ENCODE results near the gene ARMC7.
"Not testable (repeated sequence)": the region's sequence is repeated elsewhere in the genome, so short reads cannot be mapped to it uniquely, and the experiment has no call there.

The ARMC7 gene

DNA sequence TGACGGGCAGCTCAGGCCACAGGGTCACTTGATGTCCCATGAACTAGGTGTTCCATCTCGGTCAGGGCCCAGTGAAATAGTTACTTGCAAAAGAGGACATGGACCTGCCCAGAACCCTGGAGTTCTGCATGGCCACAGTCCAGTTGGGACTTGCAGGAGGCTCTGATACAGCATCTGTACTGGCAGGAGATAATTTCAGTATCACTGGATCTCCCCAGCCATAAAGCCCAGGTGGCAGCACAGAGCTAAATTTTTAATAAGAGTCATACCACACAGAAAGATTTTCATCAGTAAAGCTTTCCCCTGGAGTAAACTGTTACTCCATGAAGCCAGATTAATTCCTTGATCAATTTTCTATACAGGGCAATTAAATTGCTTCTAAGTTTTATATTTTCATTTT, 40.0 kb upstream of the ARMC7 start:
- DNase-seq (ENCODE audit: low read depth in 1 of 2, low spot score in 1 of 2): peak; percentile 67 to 76
- TF ChIP-seq JUND (IDR thresholded peaks at IDR 0.05; ENCODE audit: low read depth): no peak

GRCh38 chr17:75071478-75072271, 38.1 kb upstream of the ARMC7 start:
- DNase-seq (ENCODE audit: low read depth in 1 of 2, low spot score in 1 of 2); in situ Hi-C loops (cut with HindIII; ENCODE audit: low pct_unique_long_range_greater_than_20kb, low sequenced_read_pairs): not testable (repeated sequence)

More for the DNA sequence above, 40.0 kb upstream of the ARMC7 start:
- in situ Hi-C loops (cut with HindIII; ENCODE audit: low pct_unique_long_range_greater_than_20kb, low sequenced_read_pairs): no loop called here

DNA sequence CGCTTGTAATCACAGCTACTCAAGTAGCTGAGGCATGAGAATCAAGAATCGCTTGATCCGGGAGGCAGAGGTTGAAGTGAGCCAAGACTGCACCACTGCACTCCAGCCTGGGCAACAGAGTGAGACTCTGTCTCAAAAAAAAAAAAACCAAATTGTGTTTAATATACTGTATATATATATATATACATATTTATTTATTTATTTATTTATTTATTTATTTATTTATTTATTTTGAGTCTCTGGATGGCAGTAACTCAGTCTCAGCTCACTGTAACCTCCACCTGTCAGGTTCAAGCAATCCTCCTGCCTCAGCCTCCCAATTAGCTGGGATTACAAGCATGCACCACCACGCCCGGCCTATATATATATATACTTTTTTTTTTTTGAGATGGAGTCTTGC, 36.9 kb upstream of the ARMC7 start:
- in situ Hi-C loops (cut with HindIII; ENCODE audit: low pct_unique_long_range_greater_than_20kb, low sequenced_read_pairs); DNase-seq (ENCODE audit: low read depth in 1 of 2, low spot score in 1 of 2): not testable (repeated sequence)

- TF ChIP-seq JUND (IDR thresholded peaks at IDR 0.05; ENCODE audit: low read depth): no peak
- in situ Hi-C loops (cut with HindIII; ENCODE audit: low pct_unique_long_range_greater_than_20kb, low sequenced_read_pairs): no loop called here
- no peak for DNase-seq (ENCODE audit: low read depth in 1 of 2, low spot score in 1 of 2)
Observed at GRCh38 chr17:75073618-75074047, 36.1 kb upstream of the ARMC7 start.

DNA sequence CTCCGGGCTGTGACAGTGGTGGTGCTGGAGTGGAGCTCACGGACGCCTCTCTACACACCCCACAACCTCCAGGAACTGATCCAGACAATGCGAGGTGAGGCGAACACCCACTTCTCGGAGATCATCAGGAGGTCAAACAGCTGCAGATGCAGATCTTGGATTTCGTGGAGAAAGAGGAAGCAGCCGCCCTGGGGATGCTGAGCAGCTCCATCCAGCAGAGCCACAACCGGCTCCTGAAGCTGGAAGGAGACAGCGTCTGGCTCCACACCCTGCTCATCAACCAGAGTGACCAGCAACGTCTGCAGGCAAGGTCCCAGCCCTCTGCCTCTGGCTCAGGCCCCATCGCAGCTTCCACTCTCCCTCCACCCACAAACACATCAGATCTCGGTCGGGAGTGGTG, 35.2 kb upstream of the ARMC7 start:
- no peak for DNase-seq (ENCODE audit: low read depth in 1 of 2, low spot score in 1 of 2)
- no peak for TF ChIP-seq JUND (IDR thresholded peaks at IDR 0.05; ENCODE audit: low read depth)
- in situ Hi-C loops (cut with HindIII; ENCODE audit: low pct_unique_long_range_greater_than_20kb, low sequenced_read_pairs): no loop called here

GRCh38 chr17:75075597-75076336, 34.0 kb upstream of the ARMC7 start:
- in situ Hi-C loops (cut with HindIII; ENCODE audit: low pct_unique_long_range_greater_than_20kb, low sequenced_read_pairs): no loop called here
- DNase-seq (ENCODE audit: low read depth in 1 of 2, low spot score in 1 of 2): no peak
- no peak for TF ChIP-seq JUND (IDR thresholded peaks at IDR 0.05; ENCODE audit: low read depth)

DNA sequence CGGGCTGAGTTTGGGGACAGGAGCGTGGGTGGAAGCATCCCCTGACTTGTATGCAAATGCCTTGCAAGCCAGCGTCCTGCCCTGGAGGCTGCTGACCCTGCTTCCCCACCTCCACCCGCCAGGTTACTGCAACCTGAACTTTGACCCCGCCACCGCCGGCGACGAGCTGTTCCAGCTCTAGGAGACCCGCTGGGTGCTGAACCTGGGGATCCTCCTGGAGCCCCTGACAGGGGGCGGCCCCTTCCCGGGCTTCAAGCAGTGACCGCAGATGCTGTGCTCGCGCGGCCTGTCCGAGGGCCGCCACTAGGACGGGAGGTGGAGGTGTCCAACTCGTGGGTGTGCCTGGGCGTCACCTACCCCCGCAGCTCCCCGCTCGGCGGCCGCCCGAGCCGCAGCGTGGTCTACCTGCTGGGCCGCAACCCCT, 32.7 kb upstream of the ARMC7 start:
- DNase-seq (ENCODE audit: low read depth in 1 of 2, low spot score in 1 of 2): no peak
- in situ Hi-C loops (cut with HindIII; ENCODE audit: low pct_unique_long_range_greater_than_20kb, low sequenced_read_pairs): no loop called here

DNA sequence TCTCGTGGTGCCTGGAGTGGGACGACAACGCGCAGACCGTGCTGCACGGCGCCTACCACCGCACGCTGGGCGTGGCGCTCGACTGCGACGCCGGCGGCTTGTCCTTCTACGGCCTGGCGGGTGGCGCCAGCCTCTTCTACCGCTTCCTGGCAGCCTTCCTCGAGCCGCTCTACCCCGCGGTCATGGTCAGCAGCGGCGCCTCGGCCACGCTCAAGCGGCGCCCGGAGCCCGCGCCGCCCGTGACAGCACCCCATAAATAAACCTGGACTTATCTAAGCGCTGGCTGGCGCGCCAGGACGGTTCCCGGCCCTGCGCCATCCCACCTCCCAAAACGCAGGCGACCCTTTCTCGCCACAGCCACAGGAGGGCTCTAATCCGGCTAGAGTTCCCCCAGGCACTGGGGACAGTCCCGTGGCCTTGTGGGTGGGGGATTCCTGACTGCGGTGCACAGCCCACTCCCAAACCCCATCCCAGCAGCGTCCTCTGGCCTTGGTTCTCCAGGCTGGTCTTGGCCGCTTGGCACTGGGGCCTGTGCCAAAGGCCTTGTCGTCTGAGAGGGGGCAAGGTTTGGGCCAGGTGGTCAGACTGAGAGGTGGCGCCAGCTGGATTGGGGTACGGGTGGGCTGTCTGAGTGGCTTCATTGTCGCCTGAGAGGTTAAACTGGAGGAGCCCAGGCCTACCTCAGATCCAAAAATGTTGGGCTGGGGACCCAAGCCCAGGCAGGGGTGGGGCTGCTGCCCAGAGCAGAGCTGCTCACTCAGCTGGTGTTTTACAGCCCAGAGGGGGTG, 32.1 kb upstream of the ARMC7 start:
- DNase-seq (ENCODE audit: low read depth in 1 of 2, low spot score in 1 of 2): no peak
- TF ChIP-seq JUND (IDR thresholded peaks at IDR 0.05; ENCODE audit: low read depth): no peak
- in situ Hi-C loops (cut with HindIII; ENCODE audit: low pct_unique_long_range_greater_than_20kb, low sequenced_read_pairs): no loop called here

More for the DNA sequence above, 32.7 kb upstream of the ARMC7 start:
- TF ChIP-seq JUND (IDR thresholded peaks at IDR 0.05; ENCODE audit: low read depth): no peak

- peak; percentile 76 to 82 for DNase-seq (ENCODE audit: low read depth in 1 of 2, low spot score in 1 of 2)
- no peak; the same call in 1 of the 2 replicates for TF ChIP-seq JUND (IDR thresholded peaks at IDR 0.05; ENCODE audit: low read depth)
- in situ Hi-C loops (cut with HindIII; ENCODE audit: low pct_unique_long_range_greater_than_20kb, low sequenced_read_pairs): no loop called here
Observed at GRCh38 chr17:75078284-75079022, 31.3 kb upstream of the ARMC7 start.

- DNase-seq (ENCODE audit: low read depth in 1 of 2, low spot score in 1 of 2): no peak
- TF ChIP-seq JUND (IDR thresholded peaks at IDR 0.05; ENCODE audit: low read depth): no peak
- in situ Hi-C loops (cut with HindIII; ENCODE audit: low pct_unique_long_range_greater_than_20kb, low sequenced_read_pairs): no loop called here
Observed at GRCh38 chr17:75079023-75079373, 30.8 kb upstream of the ARMC7 start.

- DNase-seq (ENCODE audit: low read depth in 1 of 2, low spot score in 1 of 2): no peak
- in situ Hi-C loops (cut with HindIII; ENCODE audit: low pct_unique_long_range_greater_than_20kb, low sequenced_read_pairs): no loop called here
Observed at GRCh38 chr17:75081611-75082540, 27.9 kb upstream of the ARMC7 start.

More at GRCh38 chr17:75081611-75082540, 27.9 kb upstream of the ARMC7 start:
- no peak for TF ChIP-seq JUND (IDR thresholded peaks at IDR 0.05; ENCODE audit: low read depth)
